Common myeloid progenitor, CD34-positive (primary cell): ENCODE data around the gene FRMD8.

Experiments used
- CTCF ChIA-PET: fragments of 350-600 bp; sonication (Branson Sonifier 250); formaldehyde crosslinking; loops from one replicate; lab custom pipeline; 2021; ENCODE audit warnings: antibody characterized with exemption; lab: Charles Lee
- POLR2A ChIA-PET: fragments of 350-600 bp; sonication (Branson Sonifier 250); formaldehyde crosslinking; loops from one replicate; lab custom pipeline; 2021; ENCODE audit warnings: antibody characterized with exemption; lab: Charles Lee
- DNase-seq, 3 donors: peaks; one replicate each; pipeline versions ENCODE4 v3.0.0 to v3.0.0-alpha.2; 2013
- H3K27ac ChIP-seq, 2 experiments: 1 replicate in 1 of 2; 2 replicates in 1 of 2; pipeline ENCODE4 v1.7.0; 2013; ENCODE audit warnings: inconsistent platforms in 2 of 2, low read length in 2 of 2, mild to moderate bottlenecking in 2 of 2, low read depth in 1 of 2, moderate library complexity in 1 of 2; ENCODE audit not compliant: severe bottlenecking in 2 of 2, insufficient read depth in 1 of 2, poor library complexity in 1 of 2
- H3K27me3 ChIP-seq, 5 experiments: replicated peaks in 2 of 5; 1 replicate in 3 of 5; 2 replicates in 2 of 5; pipeline versions ENCODE4 v1.6.1 to v1.7.0; 2013; ENCODE audit warnings: low read length in 4 of 5, mild to moderate bottlenecking in 2 of 5, moderate library complexity in 2 of 5, inconsistent platforms in 1 of 5; ENCODE audit not compliant: insufficient read depth in 5 of 5, control insufficient read depth in 4 of 5
- H3K36me3 ChIP-seq, 4 experiments: 1 replicate in 2 of 4; 2 replicates in 2 of 4; pipeline versions ENCODE4 v1.6.1 to v1.7.0; 2013; ENCODE audit warnings: low read length in 3 of 4, control low read depth in 1 of 4, mild to moderate bottlenecking in 1 of 4; ENCODE audit not compliant: control insufficient read depth in 4 of 4, insufficient read depth in 4 of 4
- H3K4me1 ChIP-seq, 4 experiments: 1 replicate in 3 of 4; 2 replicates in 1 of 4; pipeline versions ENCODE4 v1.6.1 to v1.7.1; 2013; ENCODE audit warnings: low read length in 3 of 4, mild to moderate bottlenecking in 3 of 4, control low read depth in 1 of 4, inconsistent platforms in 1 of 4, moderate library complexity in 1 of 4; ENCODE audit not compliant: control insufficient read depth in 4 of 4, insufficient read depth in 4 of 4; ENCODE audit errors: control extremely low read depth in 1 of 4
- H3K4me3 ChIP-seq, 7 experiments: 1 replicate in 4 of 7; 2 replicates in 3 of 7; pipeline versions ENCODE4 v1.5.1 to v1.7.0; 2013; ENCODE audit warnings: mild to moderate bottlenecking in 7 of 7, low read length in 6 of 7, moderate library complexity in 6 of 7, inconsistent platforms in 2 of 7, low read depth in 2 of 7, control low read depth in 1 of 7; ENCODE audit not compliant: insufficient read depth in 4 of 7, control insufficient read depth in 1 of 7; ENCODE audit errors: extremely low read depth in 1 of 7
- H3K9me3 ChIP-seq, 5 experiments: 1 replicate in 4 of 5; 2 replicates in 1 of 5; pipeline versions ENCODE4 v1.6.1 to v1.7.1; 2013; ENCODE audit warnings: low read length in 4 of 5, mild to moderate bottlenecking in 2 of 5, inconsistent platforms in 1 of 5, low read depth in 1 of 5, moderate library complexity in 1 of 5; ENCODE audit not compliant: control insufficient read depth in 4 of 5, insufficient read depth in 2 of 5; ENCODE audit errors: control extremely low read depth in 1 of 5
- WGBS: methylation state at CpG from one replicate; pipeline ENCODE4 v1.1.5; 2013; ENCODE audit not compliant: insufficient coverage; 5-methylcytosine and 5-hydroxymethylcytosine counted together

Gene FRMD8

GRCh38 chr11:65378208-65378927, 8.1 kb upstream of the FRMD8 start:
- H3K4me1 ChIP-seq: peaks cover 0 to 63% (median 57%) of the 10 kb centered on the region in 4 experiments
- CTCF ChIA-PET: interaction anchor here (0.7 to 7.1 kb wide), 22 partner anchors 8 to 163 kb away, joined by 3 to 85 read pairs (median 4); partner anchors contain the start of genes FRMD8 and MALAT1
- H3K27ac ChIP-seq: peak overlapping the region in 1 of 2 experiments; percentile 69
- WGBS: 5% methylated on average over 11 of the region's 19 CpGs
- H3K36me3 ChIP-seq: no peaks in the 10 kb centered on the region
- peak; percentile 69 to 88 (median 87) for DNase-seq
- H3K27me3 ChIP-seq: no peaks in the 10 kb centered on the region
- H3K9me3 ChIP-seq: no peaks in the 10 kb centered on the region
- peak overlapping the region in 1 of 7 experiments; percentile 30 for H3K4me3 ChIP-seq
- POLR2A ChIA-PET: interaction anchor here (0.5 to 2.6 kb wide), 16 partner anchors 11 to 285 kb away, joined by 3 to 14 read pairs (median 4); partner anchors contain the start of genes MALAT1 and NEAT1

GRCh38 chr11:65378928-65379638, 7.4 kb upstream of the FRMD8 start:
- Histone ChIP-seq H3K4me1 (peaks cover 0 to 70% (median 63%) of the 10 kb centered on the region in 4 experiments), H3K36me3 (no peaks in the 10 kb centered on the region), H3K4me3 (no peak overlapping the region), H3K9me3 (no peaks in the 10 kb centered on the region), H3K27me3 (no peaks in the 10 kb centered on the region), H3K27ac (no peak overlapping the region)
- CTCF ChIA-PET: interaction anchor here (0.7 to 7.1 kb wide), 23 partner anchors 8 to 162 kb away, joined by 3 to 85 read pairs (median 5); partner anchors contain the start of genes FRMD8 and MALAT1
- 99% methylated on average over 10 of the region's 14 CpGs for WGBS
- POLR2A ChIA-PET: interaction anchor here (0.7 to 2.6 kb wide), 8 partner anchors 17 to 128 kb away, joined by 3 to 14 read pairs (median 6); partner anchors contain the start of gene NEAT1
- no peak for DNase-seq

- CTCF ChIA-PET: interaction anchor here (0.7 to 7.1 kb wide), 14 partner anchors 9 to 130 kb away, joined by 3 to 85 read pairs (median 8); partner anchors contain the start of gene MALAT1
- Histone ChIP-seq H3K4me1 (peaks cover 0 to 78% (median 71%) of the 10 kb centered on the region in 4 experiments), H3K27ac (peak overlapping the region in 1 of 2 experiments; percentile 93), H3K27me3 (no peaks in the 10 kb centered on the region), H3K4me3 (no peak overlapping the region), H3K9me3 (no peaks in the 10 kb centered on the region), H3K36me3 (no peaks in the 10 kb centered on the region)
- POLR2A ChIA-PET: interaction anchor here (0.5 to 2.6 kb wide), 4 partner anchors 42 to 127 kb away, joined by 3 to 14 read pairs (median 10); partner anchors contain the start of gene NEAT1
- WGBS: 95% methylated on average over 11 of the region's 13 CpGs
- no peak for DNase-seq
These were observed 6.6 kb upstream of the FRMD8 start for GRCh38 chr11:65379698-65380459.

GRCh38 chr11:65380460-65381119, 5.8 kb upstream of the FRMD8 start:
- DNase-seq: no peak
- ChIA-PET CTCF (interaction anchor here (0.7 to 7.1 kb wide), 12 partner anchors 13 to 140 kb away, joined by 3 to 85 read pairs (median 4); partner anchors contain the start of gene MALAT1), POLR2A (interaction anchor here (0.5 to 5.3 kb wide), 2 partner anchors 41 to 123 kb away, joined by 3 to 51 read pairs; partner anchors contain the start of gene NEAT1)
- Histone ChIP-seq H3K4me3 (no peak overlapping the region), H3K9me3 (no peaks in the 10 kb centered on the region), H3K27ac (peak overlapping the region in 1 of 2 experiments; percentile 93), H3K36me3 (no peaks in the 10 kb centered on the region), H3K27me3 (no peaks in the 10 kb centered on the region), H3K4me1 (peaks cover 0 to 85% (median 78%) of the 10 kb centered on the region in 4 experiments)
- WGBS: 98% methylated on average over 14 of the region's 16 CpGs

GRCh38 chr11:65381716-65382032, 4.8 kb upstream of the FRMD8 start:
- CTCF ChIA-PET: interaction anchor here (0.7 to 7.1 kb wide), 10 partner anchors 11 to 139 kb away, joined by 3 to 85 read pairs (median 3); partner anchors contain the start of gene NEAT1
- peaks cover 0 to 92% (median 85%) of the 10 kb centered on the region in 4 experiments for H3K4me1 ChIP-seq
- WGBS: 0% methylated on average over 1 of the region's 6 CpGs

More at GRCh38 chr11:65381716-65382032, 4.8 kb upstream of the FRMD8 start:
- H3K4me3 ChIP-seq: peak overlapping the region; percentile 39 to 80 (median 62)
- no peaks in the 10 kb centered on the region for H3K27me3 ChIP-seq
- POLR2A ChIA-PET: interaction anchor here (0.6 to 5.3 kb wide), 8 partner anchors 35 to 125 kb away, joined by 3 to 51 read pairs (median 6); partner anchors contain the start of genes MALAT1 and NEAT1
- peak overlapping the region; percentile 88 to 93 for H3K27ac ChIP-seq
- no peak for DNase-seq
- H3K9me3 ChIP-seq: no peaks in the 10 kb centered on the region
- H3K36me3 ChIP-seq: no peaks in the 10 kb centered on the region
